Nephron (organoid): ENCODE measurements around the gene FILIP1.

Source experiments
- H3K27ac Mint-ChIP-seq, 3 experiments: 2 replicates each; pipeline ENCODE4 v1.8.0; 2020; ENCODE audit warnings: mixed read lengths in 3 of 3, mild to moderate bottlenecking in 2 of 3, moderate library complexity in 1 of 3
- H3K27me3 Mint-ChIP-seq: 2 replicates; pipeline ENCODE4 v1.8.0; 2021; ENCODE audit warnings: low read depth, mild to moderate bottlenecking, moderate library complexity, mixed read lengths
- H3K36me3 Mint-ChIP-seq: 2 replicates; pipeline ENCODE4 v1.8.0; 2020; ENCODE audit warnings: low read depth, mixed read lengths
- H3K4me1 Mint-ChIP-seq: 2 replicates; pipeline ENCODE4 v1.8.0; 2020; ENCODE audit warnings: mixed read lengths
- H3K4me3 Mint-ChIP-seq, 3 experiments: 2 replicates each; pipeline ENCODE4 v1.8.0; 2020; ENCODE audit warnings: mild to moderate bottlenecking in 3 of 3, mixed read lengths in 3 of 3, moderate library complexity in 2 of 3
- H3K9me3 Mint-ChIP-seq: 2 replicates; pipeline ENCODE4 v1.8.0; 2020; ENCODE audit warnings: mixed read lengths
- TF ChIP-seq, protein P1 (sequence below), 3 experiments: fragments of 200-600 bp; sonication (generic); IDR thresholded peaks; one replicate each; pipeline ENCODE4 v1.5.0; 2021; ENCODE audit warnings: antibody characterized with exemption in 3 of 3; ENCODE audit not compliant: unreplicated experiment in 3 of 3

FILIP1 gene

DNA sequence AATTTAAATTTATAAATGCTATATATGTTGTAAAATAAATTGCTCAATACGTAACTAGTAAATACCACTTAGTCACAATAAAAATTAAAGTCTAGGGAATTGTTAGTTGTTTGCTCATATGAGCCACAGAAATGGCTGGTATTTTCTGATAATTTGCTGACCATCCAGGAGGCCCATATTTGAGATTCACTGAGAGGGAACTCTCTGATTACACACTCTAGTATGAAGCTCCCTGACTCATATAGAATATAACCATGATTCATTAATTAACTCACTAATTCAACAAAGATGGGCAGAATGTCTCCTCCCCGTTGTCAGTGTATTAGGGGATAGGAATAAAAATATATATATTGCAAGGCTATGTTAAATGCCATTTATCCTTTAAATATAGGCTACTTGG is 162.4 kb downstream of the FILIP1 start:
- no peak overlapping the region for H3K27ac Mint-ChIP-seq
- no peaks in the 10 kb centered on the region for H3K27me3 Mint-ChIP-seq
- no peaks in the 10 kb centered on the region for H3K9me3 Mint-ChIP-seq
- H3K4me3 Mint-ChIP-seq: no peak overlapping the region
- TF ChIP-seq, protein P1, sequence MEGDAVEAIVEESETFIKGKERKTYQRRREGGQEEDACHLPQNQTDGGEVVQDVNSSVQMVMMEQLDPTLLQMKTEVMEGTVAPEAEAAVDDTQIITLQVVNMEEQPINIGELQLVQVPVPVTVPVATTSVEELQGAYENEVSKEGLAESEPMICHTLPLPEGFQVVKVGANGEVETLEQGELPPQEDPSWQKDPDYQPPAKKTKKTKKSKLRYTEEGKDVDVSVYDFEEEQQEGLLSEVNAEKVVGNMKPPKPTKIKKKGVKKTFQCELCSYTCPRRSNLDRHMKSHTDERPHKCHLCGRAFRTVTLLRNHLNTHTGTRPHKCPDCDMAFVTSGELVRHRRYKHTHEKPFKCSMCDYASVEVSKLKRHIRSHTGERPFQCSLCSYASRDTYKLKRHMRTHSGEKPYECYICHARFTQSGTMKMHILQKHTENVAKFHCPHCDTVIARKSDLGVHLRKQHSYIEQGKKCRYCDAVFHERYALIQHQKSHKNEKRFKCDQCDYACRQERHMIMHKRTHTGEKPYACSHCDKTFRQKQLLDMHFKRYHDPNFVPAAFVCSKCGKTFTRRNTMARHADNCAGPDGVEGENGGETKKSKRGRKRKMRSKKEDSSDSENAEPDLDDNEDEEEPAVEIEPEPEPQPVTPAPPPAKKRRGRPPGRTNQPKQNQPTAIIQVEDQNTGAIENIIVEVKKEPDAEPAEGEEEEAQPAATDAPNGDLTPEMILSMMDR (IDR thresholded peaks at IDR 0.05; ENCODE audit: unreplicated experiment in 3 of 3): no peak
- H3K36me3 Mint-ChIP-seq: no peaks in the 10 kb centered on the region
- H3K4me1 Mint-ChIP-seq: peaks cover 12% of the 10 kb centered on the region

GRCh38 chr6:75329703-75330102 is 163.9 kb downstream of the FILIP1 start:
- TF ChIP-seq, protein P1 (IDR thresholded peaks at IDR 0.05; ENCODE audit: unreplicated experiment in 3 of 3): no peak
- no peaks in the 10 kb centered on the region for H3K36me3 Mint-ChIP-seq
- H3K4me3 Mint-ChIP-seq: no peak overlapping the region
- peaks cover 9% of the 10 kb centered on the region for H3K4me1 Mint-ChIP-seq
- H3K9me3 Mint-ChIP-seq: no peaks in the 10 kb centered on the region
- H3K27me3 Mint-ChIP-seq: no peaks in the 10 kb centered on the region
- H3K27ac Mint-ChIP-seq: no peak overlapping the region

- TF ChIP-seq, protein P1 (IDR thresholded peaks at IDR 0.05; ENCODE audit: unreplicated experiment in 3 of 3): no peak
- H3K27me3 Mint-ChIP-seq: no peaks in the 10 kb centered on the region
- H3K4me3 Mint-ChIP-seq: no peak overlapping the region
- no peaks in the 10 kb centered on the region for H3K4me1 Mint-ChIP-seq
- no peaks in the 10 kb centered on the region for H3K9me3 Mint-ChIP-seq
- H3K27ac Mint-ChIP-seq: no peak overlapping the region
- no peaks in the 10 kb centered on the region for H3K36me3 Mint-ChIP-seq
These were observed 165.8 kb downstream of the FILIP1 start for GRCh38 chr6:75327807-75328206.

DNA sequence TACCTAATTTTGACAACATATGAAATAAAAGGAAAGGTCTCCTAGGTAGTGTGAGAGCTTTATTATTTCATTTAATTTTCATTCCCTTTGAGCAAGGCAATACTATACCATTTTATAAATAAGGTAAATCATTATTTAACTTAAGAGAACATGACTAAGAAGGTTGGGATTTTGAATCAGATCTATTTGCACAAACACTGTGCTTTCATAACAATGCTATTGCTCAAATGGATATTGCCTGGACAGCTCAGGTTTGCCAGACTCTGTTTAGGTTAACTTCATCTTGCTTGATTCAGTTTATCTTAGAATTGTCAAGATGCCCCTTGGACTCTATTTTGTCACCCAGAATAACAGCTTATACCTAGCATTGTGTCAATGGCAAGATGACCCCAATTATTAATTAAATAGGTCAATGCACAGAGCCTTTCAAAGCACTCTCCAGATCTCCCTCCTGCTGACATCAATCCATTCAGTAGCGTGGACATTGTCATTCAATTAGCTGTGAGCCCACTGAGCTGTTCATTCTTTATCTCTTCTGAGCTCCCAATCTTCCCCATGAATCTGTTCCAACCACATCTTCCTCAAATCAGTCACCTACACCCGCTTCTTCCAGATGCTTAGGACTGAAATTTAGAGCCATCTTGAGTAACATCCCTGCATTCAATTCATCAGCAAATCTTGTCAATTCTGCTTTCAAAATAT is 166.9 kb downstream of the FILIP1 start:
- Mint-ChIP-seq H3K27me3 (no peaks in the 10 kb centered on the region), H3K27ac (no peak overlapping the region), H3K4me1 (no peaks in the 10 kb centered on the region), H3K36me3 (no peaks in the 10 kb centered on the region), H3K9me3 (no peaks in the 10 kb centered on the region), H3K4me3 (no peak overlapping the region)
- TF ChIP-seq, protein P1 (IDR thresholded peaks at IDR 0.05; ENCODE audit: unreplicated experiment in 3 of 3): no peak

GRCh38 chr6:75318900-75319299 is 174.7 kb downstream of the FILIP1 start:
- no peaks in the 10 kb centered on the region for H3K36me3 Mint-ChIP-seq
- H3K27me3 Mint-ChIP-seq: peaks cover under 1% of the 10 kb centered on the region
- H3K4me1 Mint-ChIP-seq: peaks cover 23% of the 10 kb centered on the region
- peak overlapping the region in 1 of 3 experiments; percentile 12 for H3K27ac Mint-ChIP-seq
- TF ChIP-seq, protein P1 (IDR thresholded peaks at IDR 0.05; ENCODE audit: unreplicated experiment in 3 of 3): no peak
- H3K9me3 Mint-ChIP-seq: no peaks in the 10 kb centered on the region
- no peak overlapping the region for H3K4me3 Mint-ChIP-seq
